RPMI7951 (cell line): ENCODE results near the gene TBXAS1. TPM values are rescaled to one million over a fixed set of nuclear protein-coding genes. Genes with fewer than 3 reads are reported as not detected.
A peak's percentile ranks its signal among the peaks of the same experiment; 100 is the strongest.

Experiments
- DNase-seq: peaks from one replicate; pipeline ENCODE4 v3.0.0-alpha.2; 2012; ENCODE audit warnings: low read depth
- total RNA-seq: library from RNA; depleted of rRNA; stranded (reverse); fragments of >200 nt; shearing (Covaris generic); gene quantifications from 2 replicates; pipeline ENCODE4 v1.2.3, GENCODE V29; 2014

The TBXAS1 gene
- total RNA-seq, 1 experiment from 2014 or later: 3.5 TPM

DNA sequence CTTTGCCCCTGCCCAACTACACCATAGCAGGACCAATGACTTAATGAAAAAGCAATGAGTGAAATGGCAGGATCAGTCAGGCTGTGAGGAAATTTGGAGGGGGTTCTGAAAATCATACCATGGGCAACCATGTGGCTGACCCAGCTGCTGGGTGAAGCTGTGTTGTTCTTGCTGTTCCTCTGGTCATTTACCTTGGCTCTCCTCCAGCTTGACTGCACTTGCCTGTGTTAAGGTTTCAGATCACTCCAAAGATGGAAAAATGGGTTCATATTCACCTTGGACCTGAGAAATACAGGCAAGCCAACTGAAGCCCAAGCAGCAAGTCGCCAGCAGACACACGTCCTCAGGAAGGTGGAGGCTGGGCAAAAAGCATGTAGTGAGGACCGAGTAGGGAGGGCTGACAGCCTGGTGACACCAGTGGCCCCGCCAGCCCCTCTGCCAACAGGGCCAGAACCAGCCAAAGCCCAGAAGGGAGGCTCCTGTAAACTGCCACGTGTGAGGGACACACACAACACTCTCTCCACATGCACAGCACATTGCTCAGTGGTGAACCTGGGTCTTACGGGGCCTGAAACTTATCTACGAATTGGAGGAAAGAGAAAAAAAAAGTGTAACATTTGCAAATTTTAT lies 193.6 kb downstream of the TBXAS1 start:
- DNase-seq: no peak

DNA sequence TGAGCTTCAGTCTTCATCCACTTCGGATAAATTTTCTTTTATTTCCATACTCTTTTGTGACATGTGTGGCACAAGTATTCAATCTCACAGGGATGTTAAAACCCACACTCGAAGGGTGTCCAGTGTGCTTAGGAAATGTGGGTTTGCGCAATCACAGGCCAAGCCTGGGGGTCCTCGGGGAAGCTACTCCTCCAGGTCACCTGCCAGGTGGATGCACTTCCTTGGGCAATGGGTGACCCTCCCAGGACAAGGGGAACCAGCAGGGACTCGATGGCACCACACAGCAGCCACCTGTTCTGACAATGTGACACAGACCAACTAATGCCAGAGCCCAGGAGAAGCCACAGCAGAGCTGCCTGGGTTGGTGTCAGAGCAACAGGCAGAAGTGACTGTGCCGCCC lies 194.7 kb downstream of the TBXAS1 start:
- DNase-seq: no peak

DNA sequence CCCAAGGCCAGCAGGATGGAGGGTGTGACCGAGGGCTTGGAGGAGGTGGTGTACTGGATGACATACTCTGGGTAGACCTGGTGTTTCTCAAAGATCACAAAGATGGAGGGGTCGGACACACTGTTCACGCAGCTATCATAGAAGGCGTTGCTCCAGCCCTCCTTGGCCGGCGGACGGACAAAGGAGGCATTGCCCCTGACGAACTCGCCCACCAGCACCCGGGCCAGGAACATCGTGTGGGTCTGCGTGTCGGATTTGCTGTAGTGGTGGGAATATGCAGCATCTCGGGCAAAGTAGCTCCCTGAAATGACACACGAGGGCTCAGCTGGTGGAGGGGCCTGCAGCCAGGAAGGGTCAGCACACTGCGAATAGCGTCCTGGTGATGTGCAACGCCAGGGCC lies 195.5 kb downstream of the TBXAS1 start:
- DNase-seq: no peak

DNA sequence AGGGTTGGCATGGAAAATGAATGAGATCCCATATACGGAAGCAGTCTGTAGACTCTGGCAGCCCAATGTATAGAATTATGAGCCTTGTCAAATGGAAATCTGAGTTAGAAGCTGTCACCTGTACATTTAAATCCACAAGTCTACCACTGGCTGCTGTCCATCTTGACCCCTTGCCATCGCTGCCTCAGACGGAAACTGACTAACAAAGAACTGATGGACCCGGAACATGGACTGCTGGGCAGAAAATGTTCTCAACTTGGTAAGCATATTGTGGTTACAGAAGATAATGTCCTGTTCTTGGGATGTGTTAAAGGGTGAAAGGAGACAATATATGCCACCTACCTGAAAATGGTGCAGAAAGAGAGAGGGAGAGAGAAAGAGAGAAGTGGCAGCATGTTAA lies 196.2 kb downstream of the TBXAS1 start:
- DNase-seq: no peak

DNA sequence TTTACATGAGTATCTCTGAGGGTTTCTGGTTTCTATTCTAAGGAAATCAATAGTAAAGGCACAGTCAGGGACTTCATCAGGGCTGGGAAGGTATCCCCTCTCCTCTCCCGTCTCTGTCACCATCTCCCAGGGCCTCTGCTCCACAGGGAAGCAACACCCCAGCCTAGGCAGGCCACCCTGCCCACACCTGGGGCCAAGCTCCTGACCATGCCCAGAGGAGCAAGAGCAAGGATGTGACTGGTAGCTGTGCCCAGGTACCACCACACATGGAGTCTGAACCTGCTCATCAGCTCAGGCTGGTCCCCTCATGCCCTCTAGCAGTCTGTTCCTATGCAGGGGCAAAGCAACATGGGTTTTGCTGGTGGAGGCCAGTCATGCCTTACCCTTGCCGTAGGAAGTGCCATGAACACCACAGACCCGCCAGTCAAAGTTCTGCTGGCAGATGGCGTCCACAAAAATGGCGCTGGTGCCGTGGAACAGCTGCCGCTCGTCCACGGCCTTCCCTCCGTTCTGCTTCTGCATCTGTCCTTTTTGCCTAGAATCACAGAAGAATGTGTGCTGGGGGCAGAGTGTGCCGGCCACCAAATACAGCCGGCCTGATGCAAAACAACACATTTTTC lies 196.9 kb downstream of the TBXAS1 start:
- no peak for DNase-seq

DNA sequence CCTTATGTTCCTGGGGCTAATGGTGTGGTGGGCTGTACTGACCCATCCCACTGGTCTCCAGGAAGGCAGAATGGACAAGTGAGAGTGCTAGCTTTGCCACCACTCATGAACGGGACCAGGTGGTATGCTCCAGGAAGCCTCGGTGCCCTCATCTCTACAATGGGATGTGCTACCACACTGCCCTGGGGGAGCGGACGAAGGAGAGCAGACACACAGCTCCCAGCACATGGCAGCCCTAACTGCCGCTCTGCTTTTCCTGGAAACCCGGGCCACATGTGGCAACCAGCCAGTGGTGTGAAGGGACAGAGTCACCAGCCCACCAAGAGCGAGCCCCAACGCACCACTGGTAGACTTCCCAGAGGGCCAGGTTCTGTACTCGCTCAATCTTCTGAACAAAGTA lies 197.9 kb downstream of the TBXAS1 start:
- DNase-seq: no peak

DNA sequence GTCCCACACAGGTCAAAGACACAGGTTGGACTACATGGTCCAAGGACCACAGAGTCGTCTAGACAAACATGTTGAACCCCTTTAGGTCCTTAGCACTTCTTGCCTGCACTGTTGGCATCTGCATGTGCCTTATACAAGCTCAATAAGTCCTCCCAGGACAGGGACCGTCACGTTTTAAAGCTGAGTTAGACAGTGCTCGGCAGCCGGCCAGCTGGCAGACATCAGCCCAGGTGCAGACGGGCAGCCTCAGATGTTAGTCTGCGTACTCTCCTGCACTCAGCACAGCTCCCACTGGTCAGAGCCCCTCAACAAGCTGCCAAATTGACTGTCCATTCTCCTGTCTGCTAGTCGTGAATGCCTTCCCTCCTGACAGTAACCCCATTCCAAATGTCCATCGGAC lies 198.8 kb downstream of the TBXAS1 start:
- DNase-seq: no peak

DNA sequence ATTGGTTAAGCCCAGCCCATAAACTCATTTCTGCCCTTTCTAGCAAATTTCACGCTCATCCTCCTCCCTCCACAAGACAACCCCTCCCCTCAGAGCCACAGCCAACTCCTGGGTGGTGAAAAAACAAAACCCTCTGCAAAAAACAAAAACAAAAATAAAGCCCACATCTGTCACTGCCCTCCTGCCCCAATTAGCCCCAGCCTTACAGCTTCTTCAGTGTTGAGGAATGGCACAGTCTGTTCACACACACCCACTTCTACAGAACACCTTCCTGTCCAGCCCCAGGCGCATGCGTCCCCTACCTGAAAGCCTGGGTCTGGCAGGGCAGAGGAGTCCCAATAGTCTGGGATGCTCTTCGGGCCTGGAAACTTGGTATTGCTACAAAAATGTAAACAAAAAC lies 199.2 kb downstream of the TBXAS1 start:
- DNase-seq: no peak

DNA sequence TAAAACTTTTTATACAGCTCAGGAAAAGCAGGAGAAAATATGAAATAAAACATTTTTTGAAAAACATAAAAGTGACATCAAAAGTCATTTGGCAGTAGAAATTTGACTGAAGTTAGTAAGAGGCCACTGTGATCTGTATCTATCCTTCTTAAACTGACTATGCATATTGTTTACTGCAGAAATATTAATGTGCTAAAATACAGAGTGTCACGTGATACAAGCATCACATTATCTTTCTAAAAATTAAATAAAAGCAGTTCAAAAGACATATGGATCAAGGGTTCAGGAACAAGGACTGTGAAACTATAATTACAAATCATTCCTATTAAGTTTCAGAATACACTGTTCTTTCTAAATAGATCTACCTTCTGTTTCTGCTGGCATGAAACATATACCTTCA lies 200.0 kb downstream of the TBXAS1 start:
- DNase-seq: no peak

DNA sequence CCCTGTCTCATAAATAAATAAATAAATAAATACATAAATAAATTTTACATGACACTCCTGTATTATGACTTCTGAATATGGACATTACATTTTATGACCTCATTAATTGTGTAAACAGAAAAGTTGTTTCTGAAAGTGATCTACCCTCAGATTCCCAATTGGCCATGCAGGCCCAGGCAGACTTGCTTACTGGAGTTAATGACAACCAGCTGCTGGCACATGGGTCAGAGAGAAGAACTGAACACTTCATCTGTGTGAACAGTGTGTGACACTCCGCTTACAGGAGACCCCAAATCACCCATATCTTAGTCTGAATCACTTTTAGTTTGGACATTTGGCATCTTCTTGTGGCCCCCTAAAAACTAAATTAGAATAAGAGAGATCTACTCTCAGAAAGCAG lies 202.3 kb downstream of the TBXAS1 start:
- DNase-seq: no peak

DNA sequence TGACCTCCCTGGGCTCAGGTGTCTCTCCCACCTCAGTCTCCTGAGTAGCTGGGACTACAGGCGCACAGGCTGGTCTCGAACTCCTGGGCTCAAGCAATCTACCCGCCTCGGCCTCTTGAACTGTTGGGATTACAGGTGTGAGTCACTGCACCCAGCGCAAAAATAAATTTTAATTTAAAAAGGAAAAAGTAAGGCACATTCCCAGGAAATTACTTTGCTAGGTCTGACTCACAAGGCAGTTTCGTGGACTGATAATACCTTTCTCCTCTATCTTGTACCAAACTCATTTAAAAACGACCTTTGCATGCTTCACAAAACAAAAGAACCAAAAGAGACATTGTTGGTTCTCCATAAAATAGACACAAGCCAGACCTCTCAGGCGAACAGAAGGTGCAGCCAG lies 204.0 kb downstream of the TBXAS1 start:
- no peak for DNase-seq

DNA sequence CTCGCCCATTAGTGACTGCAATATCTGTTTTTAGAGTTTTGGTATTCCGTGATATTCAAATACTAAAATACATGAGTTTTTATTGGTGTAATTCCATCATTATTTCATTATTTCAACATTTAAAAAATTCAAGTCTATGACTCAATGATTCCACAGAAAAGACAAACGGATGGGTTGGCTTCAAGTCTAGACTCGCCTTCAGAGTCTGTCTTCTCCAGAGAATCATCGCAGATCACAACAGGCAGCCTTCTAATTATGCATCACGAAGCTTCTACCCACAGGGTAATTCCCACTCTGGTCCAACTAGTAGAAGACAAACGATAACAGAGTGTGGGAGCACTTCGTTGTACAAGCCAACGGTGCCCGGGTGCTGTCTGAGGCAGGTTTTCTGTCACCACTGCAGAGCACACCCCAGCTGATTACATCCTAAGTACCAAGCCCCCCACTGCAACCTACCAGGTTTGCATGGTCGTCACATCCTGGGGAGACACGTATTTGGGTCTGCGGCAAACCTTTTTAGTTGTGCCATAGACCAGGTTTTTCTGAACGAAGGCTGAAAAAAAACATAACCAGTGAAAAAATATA lies 204.8 kb downstream of the TBXAS1 start:
- DNase-seq: no peak

DNA sequence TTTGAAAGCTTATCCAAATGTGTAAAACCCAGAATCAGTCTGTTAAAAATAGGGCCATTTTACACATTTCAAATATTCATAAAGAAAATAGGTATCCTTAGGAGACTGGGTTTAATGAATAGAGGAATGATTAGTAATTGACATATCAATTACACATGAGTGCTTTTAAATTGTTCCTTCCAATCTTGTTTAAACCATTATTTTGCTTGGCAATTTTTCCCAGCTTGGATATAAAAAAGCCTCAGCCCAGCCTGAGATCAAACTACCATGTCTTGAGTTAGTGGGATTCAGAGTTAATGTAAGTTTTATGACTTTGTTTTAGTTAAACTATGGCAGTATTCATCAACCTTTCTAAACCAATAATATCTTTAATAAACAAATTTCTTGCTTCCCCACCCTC lies 205.4 kb downstream of the TBXAS1 start:
- DNase-seq: no peak

DNA sequence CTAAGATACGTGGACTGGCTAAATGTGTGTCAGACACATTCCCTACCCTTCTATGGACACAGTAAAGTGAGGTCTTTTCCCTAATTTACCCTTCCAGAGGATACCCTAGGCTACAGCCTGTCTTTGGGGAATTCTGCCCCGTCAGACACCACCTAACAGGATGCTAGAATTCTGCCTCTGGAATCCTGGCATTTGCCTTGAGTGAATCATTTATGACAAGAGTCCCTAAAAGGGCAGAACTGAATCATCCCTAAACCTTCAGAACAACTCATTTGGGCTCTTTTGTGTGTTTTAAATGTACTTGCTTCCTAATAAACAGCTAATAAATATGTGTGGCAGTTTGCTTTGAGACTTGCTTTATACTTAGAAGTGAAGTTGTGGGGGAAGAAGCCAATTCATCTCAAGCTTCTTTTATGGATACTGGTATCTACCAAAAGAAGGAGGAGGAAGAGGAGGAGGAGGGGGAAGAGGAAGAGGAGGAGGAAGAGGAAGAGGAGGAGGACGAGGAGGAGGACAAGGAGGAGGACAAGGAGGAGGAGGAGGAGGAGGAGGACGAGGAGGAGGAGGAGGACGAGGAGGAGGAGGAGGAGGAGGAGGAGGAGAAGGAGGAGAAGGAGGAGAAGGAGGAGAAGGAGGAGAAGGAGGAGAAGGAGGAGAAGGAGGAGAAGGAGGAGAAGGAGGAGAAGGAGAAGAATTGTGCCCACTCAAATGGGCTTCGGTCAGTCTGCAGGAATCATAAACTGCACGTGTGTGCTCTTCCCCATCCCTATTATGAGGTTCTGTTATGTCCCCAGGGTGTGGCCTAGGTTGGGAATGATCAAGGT lies 206.5 kb downstream of the TBXAS1 start:
- peak; percentile 62 for DNase-seq

DNA sequence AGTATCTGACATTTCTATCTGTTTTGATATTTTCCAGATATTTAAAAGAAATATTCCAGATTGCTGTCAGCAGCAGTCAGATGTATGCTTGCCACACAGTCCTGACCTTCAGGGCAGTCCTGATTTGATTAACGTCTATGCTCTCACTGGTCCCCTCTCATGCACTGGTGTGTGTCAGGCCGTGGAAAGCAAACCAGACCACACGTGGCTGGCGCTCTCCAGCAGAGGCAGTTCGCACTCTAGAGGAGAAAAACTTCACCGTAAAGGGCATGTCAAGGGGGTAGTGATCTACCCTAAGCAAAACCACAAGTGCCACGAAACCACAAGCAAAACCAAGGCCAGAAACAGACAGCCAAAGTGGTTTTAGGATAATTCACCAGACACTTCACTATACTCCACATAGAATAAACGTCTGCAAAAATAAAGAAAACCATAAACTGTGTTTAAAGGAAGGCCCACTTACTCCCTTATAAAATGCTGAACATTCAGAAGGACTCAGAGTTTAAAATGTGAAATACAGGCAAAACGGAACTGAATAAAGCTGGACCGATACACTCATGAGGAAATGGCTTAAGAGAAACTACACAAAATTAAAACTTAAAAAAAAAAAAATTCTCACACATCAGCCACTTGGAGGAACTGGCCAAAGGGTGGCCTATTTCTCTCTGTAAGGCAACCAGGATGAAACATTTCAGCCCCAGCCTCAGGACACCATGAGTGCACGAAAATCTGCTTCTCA lies 207.3 kb downstream of the TBXAS1 start:
- peak; percentile 25 for DNase-seq

DNA sequence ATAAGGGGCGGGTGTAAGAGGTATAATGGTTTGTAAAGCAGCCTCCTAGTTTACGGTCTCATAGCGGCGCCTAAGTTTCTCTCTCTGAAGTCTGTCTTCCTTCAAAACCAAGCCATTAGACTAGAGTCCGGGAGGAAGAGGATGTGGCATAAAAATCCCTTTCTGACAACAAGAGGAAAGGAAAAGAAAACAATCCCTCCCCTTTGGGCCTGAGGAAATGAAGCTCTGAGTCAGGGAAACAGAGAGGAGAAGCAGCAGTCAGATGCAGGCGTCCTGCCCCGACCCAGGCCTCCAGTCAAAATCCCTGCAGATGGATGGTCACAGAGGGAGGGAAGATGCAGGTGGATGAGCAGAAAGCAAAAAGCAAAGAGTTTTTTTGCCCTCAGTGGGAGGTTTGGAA lies 210.0 kb downstream of the TBXAS1 start:
- no peak for DNase-seq

DNA sequence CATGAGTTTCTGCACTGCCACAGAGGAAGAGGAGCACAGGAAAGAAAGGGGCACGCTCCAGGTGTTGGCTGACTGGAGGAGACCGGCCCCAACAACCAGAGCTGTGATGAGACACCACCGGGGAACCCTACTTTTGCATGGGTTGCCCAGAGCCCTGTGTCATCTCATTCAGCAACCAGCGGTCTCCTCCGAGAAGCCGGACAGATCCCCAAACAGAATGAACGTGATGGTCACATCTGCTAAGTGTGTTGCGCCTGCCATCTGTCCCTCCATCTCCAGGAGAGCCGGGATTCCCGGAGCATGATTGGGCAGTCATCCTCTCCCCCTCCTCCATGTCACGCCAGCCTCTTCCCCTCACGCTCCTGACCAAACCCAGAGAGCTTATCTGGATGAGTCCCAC lies 210.8 kb downstream of the TBXAS1 start:
- no peak for DNase-seq

DNA sequence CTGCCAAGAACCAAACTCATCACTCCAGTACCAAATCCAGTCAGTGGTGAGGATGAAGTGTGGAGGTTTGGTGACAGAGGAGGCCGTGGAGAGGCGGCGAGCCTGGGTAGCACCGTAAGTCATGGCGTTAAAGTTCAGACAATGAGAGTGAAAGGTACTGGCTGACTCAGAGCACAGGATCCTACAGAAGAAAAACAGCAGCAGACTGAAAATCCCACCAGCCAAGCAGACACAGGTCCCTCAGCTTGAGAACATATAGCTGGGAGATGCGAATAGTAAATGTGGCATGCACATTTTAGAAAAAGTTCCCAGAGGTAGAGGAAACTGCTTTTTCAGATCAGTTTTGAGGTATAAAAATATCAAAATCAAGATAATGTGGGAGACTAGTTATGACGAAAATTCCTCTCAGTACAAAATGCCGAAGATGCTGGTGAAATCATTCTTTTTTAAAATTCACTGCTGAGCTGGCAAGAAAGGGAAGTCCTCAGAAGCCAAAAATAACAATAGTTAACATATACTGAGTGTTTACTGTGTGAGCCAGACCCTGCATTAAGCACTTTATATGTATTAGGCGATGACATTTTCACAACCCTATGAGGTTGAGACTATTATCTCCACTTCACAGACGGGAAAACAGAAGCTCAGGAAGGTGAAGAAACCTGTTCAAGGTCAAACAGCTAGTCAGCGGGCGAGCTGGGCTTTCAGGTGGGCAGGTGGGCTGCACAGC lies 212.8 kb downstream of the TBXAS1 start:
- no peak for DNase-seq

DNA sequence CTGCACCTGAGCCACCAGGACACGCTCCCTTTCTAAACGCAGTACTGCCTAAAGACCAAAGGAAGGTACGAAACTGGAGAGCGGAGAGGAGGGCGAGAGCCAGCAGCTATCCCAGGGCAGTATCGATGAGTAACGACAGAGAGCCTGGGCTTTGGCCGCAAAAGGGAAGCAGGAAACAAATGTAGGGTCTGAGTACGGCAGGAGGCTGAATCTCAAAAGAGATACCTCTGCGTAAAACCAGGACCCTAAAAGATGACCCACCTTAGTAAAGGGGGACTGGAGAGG lies 213.3 kb downstream of the TBXAS1 start:
- no peak for DNase-seq

DNA sequence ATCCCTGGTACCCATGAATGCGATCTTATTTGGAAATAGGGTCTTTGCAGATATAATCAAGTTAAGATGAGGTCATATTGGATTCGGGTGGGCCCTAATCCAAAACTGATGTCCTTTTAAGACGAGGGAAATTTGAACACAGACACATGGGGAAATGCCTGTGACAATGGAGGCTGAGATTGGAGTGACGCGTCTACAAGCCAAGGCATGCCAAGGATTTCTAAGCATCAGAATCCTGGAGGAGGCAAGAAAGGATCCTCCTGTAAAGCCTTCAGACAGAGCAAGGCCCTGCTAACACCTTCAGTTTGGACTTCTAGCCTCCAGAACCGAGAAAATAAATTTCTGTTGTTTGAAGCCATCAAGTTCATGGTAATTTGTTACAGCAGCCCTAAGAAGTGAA lies 215.2 kb downstream of the TBXAS1 start:
- no peak for DNase-seq

DNA sequence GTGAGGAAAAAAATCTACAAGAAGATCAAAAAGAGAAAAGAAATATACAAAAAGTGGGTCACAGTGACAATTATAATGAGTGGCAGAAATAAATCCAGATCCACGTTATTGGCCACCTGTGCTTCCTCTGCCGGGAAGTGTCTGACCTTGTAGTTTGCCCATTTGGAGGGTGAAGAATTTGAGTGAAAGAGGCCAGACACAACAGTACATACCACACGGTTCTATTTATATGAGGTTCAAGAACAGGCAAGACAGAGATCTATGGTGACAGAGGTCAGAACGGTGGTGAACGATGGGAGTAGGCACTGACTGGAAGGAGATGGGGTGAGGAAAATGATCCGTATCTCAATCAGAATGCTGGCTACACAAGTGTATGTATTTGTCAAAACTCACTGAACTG lies 216.6 kb downstream of the TBXAS1 start:
- no peak for DNase-seq

DNA sequence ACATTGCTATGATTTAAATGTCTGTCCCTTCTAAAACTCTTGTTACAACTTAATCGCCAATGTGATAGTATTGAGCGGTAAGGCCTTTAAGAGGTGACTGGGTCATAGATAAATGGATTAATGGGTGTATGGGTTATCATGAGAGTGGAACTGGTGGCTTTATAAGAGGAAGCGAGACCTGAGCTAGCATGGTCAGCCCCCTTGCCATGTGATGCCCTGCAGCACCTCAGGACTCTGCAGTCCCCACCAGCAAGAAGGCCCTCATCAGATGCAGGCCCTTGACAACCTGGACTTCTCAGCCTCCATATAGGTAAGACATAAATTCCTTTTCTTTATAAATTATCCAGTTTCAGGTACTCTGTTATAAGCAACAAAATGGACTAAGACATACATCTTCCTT lies 218.1 kb downstream of the TBXAS1 start:
- DNase-seq: no peak
